Activated CD8-positive, alpha-beta memory T cell treated with anti-CD3 and anti-CD28 coated beads, Interleukin-2, amount 50 U/mL, for 24 hours (primary cell): ENCODE data around the gene GTPBP1.

ENCODE experiments used
- DNase-seq: peaks from one replicate; pipeline ENCODE4 v3.0.0-alpha.2; 2020; ENCODE audit errors: extremely low read depth

Gene GTPBP1

GRCh38 chr22:38724926-38725571, 19.3 kb downstream of the GTPBP1 start:
- DNase-seq = no peak

GRCh38 chr22:38725900-38726655, 20.3 kb downstream of the GTPBP1 start:
- DNase-seq = no peak

- no peak for DNase-seq
Observed at GRCh38 chr22:38727123-38727522, 21.4 kb downstream of the GTPBP1 start.

- no peak for DNase-seq
Observed at GRCh38 chr22:38727530-38728451, 22.0 kb downstream of the GTPBP1 start.

- DNase-seq = no peak
Observed at GRCh38 chr22:38728871-38729796, 23.4 kb downstream of the GTPBP1 start.

GRCh38 chr22:38729946-38730345, 24.2 kb downstream of the GTPBP1 start:
- DNase-seq = no peak

GRCh38 chr22:38730411-38730871, 24.7 kb downstream of the GTPBP1 start:
- DNase-seq = no peak

GRCh38 chr22:38731703-38732161, 26.0 kb downstream of the GTPBP1 start:
- no peak for DNase-seq

GRCh38 chr22:38732251-38732815, 26.6 kb downstream of the GTPBP1 start:
- DNase-seq = no peak

GRCh38 chr22:38733329-38733723, 27.6 kb downstream of the GTPBP1 start:
- DNase-seq = no peak

- no peak for DNase-seq
Observed at GRCh38 chr22:38733724-38734381, 28.1 kb downstream of the GTPBP1 start.

- DNase-seq = no peak
Observed at GRCh38 chr22:38734421-38735100, 28.8 kb downstream of the GTPBP1 start.

- DNase-seq = no peak
Observed at GRCh38 chr22:38735126-38735464, 29.4 kb downstream of the GTPBP1 start.

- DNase-seq = no peak
Observed at GRCh38 chr22:38735465-38736256, 29.9 kb downstream of the GTPBP1 start.

GRCh38 chr22:38736257-38736570, 30.5 kb downstream of the GTPBP1 start:
- no peak for DNase-seq

GRCh38 chr22:38737302-38738060, 31.7 kb downstream of the GTPBP1 start:
- DNase-seq = no peak

GRCh38 chr22:38738475-38739070, 32.8 kb downstream of the GTPBP1 start:
- no peak for DNase-seq
